ENCODE data around the gene GFPT2.

Gene GFPT2

DNA sequence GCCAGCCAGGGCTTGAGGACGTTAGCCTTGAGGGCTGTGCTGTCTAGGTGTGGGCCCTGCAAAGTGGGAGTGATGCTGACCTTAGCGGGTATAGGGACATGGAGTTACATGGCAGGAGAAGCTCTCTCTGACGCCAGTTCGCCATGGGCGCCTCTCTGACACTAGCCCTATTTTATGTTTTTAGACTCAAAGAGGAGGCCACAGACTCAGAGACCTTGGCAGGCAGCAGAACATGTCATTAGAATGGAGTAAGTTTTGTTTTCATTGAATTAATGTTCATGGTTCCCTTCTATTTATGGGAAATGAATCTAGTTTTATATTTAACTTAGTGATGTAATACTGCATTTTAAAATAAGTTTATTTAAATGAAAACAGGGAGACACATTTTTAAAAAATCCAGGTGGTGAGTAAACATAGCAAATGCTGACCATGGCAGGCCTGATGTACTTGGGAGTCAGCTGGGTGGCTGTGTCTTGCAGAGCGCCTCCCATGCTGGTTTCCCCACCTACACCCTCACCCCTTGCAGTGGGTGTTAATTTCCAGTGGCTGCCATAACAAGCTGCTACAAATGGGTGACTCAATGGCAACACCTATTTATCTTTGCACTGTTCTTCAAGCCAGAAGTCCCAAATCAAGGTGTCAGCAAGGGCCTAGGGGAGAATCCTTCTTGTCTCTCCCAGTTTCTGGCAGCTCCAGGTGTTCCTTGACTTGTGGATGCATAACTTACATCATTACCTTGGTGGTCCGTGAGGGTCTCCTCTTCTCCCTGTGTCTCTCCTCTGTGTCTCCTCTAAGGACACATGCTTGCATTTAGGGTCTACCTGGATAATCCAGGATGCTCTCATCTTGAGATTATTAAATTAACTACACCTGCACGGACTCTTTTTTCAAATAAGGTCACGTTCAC lies 25.6 kb upstream of the GFPT2 start:
- DNase-seq (ENCODE audit: low read depth): no peak

DNA sequence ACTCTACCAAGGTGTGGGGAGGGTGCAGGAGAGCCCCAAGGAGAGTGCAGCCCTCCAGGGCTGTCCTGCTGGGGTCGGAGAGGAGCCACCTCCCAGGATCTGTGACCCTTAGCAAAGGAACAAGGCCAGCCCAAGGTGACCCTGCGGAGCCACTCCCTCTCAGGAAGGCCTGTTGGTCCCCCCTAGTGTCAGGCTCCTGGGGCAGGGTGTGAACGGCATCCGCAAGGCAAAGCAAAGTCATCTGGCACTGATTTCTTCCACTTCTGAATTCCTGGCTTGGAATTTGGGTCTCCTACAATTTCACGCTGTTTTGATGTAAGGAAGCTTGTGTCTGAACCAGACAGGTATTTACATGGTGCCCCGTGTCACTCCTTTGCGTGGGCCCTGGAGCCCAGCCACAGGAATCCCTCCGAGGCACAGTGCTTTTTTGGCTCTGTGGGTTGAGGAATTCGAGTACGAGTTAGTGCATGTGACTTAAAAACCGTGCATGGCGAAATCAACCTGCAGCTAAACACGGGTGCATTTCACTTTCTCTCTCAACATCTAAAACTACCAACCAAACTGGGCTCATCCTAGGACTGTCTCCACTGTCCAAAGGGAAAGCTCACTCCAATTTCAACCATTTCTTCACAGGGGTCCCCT lies 24.5 kb upstream of the GFPT2 start:
- no peak for DNase-seq (ENCODE audit: low read depth)

DNA sequence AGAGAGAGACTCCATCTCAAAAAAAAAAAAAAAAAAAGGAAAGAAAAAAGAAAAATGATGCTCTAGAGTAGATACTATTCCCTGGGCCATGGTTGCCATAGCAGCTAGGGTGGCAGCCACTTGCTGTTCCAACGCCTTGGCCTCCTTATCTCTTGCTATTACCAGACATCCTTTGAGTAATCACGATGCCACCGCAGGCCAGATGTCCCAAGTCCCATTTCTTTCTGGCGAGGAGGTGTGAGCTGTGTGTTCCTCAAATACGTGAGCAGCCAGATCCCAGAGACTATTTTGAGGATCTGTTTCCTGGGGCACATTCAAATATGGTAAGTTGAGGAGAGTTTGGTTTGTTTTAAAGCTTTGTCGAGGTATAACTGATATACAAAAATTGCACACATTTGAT lies 23.4 kb upstream of the GFPT2 start:
- DNase-seq (ENCODE audit: low read depth): no peak

DNA sequence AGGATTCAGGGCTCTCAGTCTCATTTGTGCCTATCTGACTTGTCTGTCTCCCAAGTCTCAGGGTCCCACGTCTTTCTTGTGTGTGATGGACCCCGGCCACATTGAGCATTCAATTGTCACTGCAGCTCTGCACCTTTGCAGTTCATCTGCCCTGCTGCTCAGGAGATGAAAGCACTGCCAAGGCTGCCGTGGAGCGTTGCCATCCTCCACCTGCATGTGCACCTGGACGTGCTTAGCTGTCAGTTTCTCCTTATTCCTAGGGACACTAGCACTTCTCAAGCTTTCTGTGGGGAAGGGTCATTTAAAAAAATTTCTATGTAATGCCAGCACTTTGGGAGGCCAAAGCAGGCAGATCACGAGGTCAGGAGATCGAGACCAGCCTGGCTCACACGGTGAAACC lies 22.8 kb upstream of the GFPT2 start:
- no peak for DNase-seq (ENCODE audit: low read depth)

DNA sequence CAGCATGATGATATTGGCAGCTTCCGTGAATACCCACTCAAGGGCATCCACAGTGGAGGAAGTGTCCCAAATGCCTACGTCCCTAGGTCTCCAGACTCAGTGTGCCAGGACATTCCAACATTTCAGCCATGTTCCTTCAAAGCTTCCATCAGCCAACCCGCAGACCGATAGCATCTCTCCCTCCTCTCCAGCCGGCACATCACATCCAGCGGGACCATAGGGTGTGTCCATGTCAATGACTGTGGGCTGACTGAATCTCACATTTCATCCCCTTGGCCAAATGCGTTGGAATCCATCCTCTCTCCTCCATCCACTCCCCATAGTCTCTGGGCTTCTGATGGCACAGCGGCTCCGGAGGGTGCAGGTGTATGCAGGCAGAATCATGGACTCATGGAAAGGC lies 22.2 kb upstream of the GFPT2 start:
- DNase-seq (ENCODE audit: low read depth): no peak

DNA sequence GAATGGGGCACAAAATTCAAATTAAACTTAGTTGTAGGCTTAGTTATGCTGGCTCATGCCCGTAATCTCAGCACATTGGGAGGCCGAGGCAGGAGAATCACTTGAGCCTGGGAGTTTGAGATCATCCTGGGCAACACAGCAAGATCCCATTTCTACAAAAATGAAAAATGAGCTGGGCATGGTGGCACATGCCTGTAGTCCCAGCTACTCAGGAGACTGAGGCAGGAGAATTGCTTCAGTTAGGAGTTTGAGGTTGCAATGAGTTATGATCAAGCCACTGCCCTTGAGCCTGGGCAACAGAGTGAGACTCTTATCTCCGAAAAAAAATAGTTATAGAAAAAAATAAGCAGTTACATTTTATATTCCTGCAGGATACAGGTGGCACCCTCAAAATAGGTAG lies 20.7 kb upstream of the GFPT2 start:
- DNase-seq (ENCODE audit: low read depth): no peak

DNA sequence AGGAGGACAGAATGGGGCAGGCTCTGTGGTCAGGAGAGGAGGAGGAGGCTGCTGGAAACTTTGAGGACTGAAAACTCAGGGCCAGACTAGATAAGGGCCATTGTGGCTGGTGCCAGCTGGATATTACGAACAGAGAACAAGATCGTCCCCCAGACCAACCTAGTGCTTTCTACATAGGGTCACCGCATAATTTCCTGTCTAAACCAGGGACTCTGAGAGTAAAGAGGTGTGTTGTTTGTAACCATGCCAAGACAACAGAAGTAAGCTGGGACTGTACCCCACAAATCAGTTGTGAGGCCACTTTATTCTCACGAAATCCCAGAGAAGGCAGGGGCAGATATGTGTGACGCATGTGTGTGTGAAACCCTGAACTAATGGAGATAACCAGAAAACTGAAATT lies 20.3 kb upstream of the GFPT2 start:
- DNase-seq (ENCODE audit: low read depth): no peak

DNA sequence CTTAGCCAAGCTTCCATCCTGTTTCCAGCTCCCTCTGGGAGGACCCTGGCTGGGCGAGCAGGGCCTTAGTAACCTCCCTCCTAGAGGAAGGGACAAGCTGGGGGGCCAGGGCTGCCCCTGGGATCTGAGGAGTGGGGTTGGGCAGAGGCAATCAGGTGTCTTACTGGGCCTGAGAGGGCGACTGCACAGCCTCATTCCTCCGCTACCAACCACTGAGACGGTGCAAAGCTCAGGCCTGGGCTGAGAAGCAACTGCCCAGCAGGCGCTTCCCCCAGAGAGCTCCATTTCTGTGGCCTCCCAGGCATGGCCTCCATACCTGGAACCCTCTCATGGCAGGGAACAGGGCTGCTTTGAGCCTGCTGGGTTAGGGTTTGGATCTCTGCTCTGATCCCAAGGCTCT lies 18.8 kb upstream of the GFPT2 start:
- DNase-seq (ENCODE audit: low read depth): no peak

DNA sequence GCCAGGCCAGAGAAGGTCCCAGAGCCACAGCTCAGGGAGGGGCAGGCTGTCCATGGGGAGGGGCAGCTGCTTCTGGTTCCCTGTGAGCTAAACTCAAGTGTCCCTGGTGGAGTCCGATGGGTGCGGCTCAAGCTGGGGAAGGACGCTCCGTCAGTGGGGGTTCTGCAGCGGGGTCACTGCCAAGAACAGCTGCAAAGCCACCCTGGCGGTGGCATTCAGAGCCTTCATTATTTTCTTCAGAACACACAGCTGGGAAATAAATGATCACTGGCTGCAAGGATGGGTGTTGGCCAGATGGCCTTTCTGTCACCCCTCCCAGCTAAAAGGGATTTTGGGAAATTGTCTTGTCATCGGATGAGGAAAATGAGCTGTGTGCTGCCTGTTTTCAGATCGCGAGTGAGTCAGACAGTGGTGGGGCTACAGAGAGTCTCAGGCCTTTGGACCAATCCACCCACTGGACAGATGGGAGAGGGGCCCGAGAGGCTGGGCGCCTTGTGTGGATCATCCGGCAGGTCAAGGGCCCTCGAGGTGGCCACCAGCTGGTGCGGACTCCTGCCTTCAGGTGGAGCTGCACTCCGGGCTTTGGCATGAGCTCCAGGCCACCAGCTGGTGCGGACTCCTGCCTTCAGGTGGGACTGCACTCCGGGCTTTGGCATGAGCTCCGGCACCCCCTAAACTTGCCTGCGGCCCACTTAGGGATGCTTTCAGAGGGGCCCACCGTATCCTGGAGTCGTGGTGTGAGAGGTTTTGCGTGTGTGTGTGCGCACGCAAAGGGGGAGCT lies 17.9 kb upstream of the GFPT2 start:
- DNase-seq (ENCODE audit: low read depth): no peak

DNA sequence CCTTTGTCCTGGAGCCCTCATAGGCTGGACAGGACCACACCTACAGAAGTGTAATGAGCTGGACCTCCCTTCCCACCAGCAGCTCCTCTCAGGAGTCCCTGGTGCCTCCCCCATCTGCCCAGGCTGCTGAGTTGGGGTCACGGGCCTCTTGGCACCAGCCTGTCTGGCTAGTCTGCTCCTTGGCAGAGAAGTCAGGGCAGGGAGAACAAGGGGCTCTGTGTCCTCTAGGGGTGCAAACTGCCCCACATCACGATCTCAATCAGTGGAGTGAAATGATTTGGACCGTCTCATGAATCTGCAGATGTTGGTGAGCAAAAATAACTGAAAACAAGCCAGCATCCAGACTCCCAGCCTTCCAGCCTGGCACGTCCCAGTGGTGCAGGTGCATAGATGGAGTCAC lies 14.9 kb upstream of the GFPT2 start:
- DNase-seq (ENCODE audit: low read depth): no peak

DNA sequence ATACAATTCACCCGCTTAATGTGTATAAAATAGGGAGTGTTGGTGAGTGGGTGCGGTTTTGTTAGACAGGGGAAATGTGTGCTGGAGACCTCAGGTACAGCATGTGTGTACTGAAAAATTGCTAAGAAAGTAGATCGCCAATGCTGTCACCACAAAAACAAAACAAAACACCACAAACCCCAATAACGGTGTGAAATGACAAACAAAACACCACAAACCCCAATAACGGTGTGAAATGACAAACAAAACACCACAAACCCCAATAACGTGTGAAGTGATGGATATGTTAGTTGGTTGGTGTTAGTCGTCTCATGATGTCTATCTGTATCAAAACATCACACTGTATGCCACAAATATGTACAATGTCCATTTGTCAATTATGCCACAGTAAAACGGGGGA lies 14.2 kb upstream of the GFPT2 start:
- no peak for DNase-seq (ENCODE audit: low read depth)

DNA sequence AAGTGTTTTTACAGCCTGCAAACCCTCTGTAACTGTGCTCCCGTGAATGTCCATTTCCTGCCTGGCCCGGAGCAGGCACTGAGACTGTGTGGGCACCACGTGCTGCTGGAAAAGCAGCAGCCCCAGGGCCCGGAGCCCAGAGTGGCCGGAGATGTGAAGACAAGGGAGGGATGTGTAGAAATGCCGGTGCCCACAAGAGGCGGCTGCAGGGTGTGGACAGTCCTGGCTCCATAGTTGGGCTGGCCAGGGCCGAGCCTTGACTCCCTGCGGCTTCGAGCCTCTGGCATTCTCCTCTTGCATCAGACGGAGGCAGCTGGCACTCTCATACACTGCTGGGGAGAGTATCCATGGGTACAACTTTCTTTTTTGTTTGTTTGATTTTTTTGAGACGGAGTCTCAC lies 13.2 kb upstream of the GFPT2 start:
- DNase-seq (ENCODE audit: low read depth): no peak

DNA sequence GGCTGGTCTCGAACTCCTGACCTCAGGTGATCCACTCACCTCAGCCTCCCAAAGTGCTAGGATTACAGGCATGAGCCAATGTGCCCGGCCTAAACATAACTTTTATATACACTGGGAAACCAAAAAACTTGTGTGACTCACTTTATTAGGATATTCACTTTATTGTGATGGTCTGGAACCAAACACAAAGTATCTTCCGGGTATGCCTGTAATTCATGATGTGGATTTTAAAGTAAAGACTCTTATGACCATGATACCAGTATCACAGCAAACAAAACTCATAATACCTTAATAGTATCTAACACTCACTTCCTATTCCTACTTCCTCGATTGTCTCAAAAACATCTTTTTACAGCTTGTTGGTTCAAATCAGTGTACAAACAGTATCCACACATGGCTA lies 12.7 kb upstream of the GFPT2 start:
- DNase-seq (ENCODE audit: low read depth): no peak

DNA sequence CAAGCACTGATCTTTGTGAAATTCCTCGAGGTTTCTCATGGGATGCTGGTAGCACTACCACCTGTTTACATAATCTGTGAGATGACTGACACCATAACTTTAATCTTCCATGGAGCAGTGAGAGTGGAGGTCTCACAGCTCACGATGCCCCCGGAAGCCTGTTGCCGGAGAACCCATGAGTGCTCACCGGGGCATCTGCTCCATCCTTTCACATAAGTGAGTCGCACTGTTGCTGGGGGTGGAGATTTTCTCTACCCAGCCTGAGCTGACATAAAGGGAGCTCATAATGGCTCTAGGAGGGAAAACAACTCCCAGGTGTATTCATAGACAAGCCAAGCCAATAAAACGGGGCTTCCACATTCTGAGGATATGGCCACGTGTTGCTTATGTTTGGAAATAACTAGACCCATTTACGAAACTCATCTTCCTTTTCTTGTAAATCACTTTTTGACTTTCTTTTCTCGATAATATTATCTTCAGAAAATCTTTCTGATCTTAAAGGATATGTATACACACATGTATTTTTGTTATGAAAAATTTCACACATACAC lies 11.2 kb upstream of the GFPT2 start:
- no peak for DNase-seq (ENCODE audit: low read depth)

DNA sequence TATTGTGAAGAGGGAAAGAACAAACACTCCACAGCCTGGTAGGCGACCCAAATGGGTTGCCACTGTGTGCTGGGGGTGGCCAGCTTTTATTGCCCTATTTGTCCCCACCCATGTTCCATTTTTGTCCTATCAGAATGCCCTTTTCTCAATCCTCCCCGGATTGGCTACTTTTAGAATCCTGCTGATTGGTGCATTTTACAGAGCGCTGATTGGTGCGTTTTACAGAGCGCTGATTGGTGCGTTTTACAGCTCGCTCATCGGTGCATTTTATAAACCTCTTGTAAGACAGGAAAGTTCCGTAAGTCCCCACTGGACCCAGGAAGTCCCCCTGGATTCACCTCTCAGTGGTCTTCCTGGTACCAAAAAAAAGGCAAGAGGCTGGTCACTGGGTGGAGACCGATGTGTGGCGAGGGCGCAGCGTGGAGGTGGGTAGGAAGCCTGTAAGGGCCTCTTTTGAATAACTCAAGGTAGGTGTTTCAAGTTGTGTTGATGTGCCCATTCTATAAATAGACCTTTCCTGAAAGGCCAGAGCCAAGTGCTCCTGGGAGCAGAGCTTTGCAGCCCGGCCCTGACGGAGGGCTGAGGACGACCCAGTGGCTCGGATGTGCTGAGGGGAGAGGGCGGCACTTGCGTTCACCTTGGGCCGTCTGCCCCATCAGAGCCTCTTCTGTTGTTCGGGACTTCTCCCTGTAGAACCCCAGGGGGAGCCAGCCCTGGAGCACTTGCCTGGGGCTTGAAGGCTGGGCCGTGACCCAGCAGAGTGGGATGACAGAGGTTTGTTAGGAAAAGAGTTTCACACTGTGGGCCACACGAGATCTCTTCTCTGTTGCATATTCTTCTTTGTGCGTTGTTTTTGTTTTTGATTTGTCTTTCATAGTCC lies 7.2 kb upstream of the GFPT2 start:
- no peak for DNase-seq (ENCODE audit: low read depth)

DNA sequence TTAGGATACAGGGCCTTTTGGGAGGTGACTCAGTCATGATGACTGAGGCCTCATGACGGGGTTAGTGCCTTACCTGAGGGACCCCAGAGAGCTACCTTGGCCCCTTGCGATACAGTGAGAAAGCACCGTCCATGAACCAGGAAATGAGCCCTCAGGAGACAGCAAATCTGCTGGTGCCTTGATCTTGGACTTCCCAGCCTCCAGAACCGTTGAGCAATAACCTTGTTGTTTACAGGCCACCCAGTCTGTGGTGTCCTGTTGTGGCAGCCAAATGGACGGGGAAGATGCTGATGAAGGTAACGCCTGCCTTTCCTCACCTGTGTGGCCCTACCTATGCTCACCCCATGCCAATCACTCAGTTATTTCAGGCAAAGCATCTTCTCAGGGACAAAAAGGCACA lies 5.6 kb upstream of the GFPT2 start:
- DNase-seq (ENCODE audit: low read depth): no peak

DNA sequence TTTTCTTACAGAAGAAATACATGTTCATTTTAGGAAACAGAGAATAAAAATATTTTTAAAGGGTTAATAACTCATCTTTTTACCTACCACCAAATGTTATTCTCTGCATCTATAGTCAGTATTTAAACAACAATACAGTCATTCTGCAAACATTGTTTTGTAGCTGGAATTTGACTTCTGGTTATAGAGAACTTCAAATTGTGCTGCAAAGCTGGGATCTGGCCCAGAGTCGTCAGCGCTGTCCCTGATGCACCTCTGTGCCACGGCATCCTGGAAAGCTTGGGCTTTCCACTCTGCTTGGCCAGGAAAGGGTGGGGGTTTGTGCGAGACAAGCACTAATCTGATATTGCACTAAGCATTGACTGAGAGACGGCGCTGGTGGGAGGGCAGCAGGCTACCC lies 5.0 kb upstream of the GFPT2 start:
- DNase-seq (ENCODE audit: low read depth): no peak

DNA sequence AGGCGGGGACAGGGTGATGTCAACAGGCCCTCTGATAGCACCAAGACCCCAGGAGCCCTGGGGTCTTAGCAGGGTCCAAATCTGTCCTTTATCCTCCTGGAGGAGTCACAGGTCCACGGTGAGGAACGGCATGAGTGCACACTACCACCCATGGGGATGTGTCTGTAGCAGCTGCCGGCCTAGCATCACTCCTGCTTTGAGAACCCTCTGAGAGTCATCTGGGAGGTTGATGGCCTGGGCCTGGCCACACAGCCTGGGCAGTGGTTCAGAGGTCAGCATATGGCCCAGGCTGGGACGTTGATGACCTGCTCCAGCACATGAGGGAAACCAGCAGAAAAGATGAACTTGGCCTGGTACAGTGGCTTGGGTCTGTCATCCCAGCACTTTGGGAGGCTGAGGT lies 1.8 kb upstream of the GFPT2 start:
- DNase-seq (ENCODE audit: low read depth): no peak

DNA sequence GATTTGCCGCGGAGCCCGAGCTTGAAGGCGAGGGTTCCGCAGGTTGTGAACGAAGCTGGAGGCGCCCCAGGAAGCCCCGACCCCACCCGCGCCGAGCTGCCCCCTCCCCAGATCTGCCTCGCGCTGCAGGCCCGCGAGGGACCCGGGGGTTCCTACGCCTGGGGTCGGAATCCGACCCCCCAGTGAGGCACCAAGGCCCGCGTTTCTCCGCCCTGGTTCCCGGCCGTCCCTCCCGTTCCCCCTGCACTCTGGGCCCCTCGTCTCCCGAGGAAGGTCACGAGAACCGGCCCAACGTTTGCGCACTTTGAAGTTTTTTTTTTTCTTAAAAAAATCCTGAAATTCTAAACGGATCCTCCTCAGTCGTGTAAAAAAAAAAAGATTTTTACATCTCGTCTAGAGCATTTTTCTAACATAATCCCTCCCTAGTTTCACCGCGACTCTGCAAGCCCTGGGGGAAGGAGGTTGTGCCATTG lies 880 bp upstream of the GFPT2 start:
- no peak for DNase-seq (ENCODE audit: low read depth)

DNA sequence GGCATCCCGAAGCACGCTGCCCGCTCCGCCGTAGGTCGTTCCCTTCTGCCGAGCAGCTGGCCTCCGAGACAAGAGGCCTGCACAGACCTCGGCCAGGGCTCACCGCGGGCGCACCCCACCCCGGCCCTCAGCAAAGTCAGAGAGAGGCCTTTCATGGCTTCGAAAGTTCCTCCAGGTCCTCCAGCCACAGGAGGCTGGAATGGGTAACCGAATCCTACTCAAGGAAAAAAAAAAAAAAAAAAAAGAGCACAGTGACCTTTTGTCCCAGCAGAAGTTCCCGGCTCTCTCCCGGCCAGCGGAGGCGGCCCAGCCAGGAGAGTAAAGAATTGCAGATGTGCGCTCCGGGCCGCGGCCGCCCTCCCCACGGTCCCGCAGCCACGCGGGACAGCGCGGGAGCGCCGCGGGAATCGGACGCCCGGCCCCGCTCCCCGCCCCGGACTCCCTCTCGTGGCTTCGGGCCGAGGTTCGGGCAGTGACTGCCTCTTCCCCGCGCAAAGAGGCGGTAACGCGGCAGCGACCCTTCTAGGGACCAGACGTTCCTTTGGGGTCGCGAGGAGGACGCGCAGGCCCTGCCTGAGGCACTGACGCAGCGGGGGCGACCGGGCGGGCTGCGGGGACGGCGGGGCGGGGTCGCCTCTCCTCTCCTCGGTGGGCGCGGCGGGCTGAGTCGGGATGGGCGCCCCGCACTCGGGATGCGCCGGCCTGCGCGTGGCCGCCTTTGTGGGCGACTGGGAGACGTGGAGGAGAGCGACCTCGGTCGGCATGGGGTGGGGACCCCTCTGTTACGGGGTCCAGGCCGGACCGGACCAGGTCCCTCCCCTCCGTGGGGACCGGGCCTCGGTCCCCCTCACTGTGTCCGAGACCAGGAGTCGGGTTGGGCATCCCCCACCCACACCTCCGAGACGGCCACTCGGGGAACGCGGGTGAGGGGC lies 754 bp downstream of the GFPT2 start:
- DNase-seq (ENCODE audit: low read depth): no peak

Data from activated T-helper 9 cell treated with anti-CD3 and anti-CD28 coated beads, Interleukin-2, amount 50 U/mL, for 16 hours (primary cell).